WTC11 (cell line): ENCODE results near the gene LGR6. TPM values are rescaled to one million over a fixed set of nuclear protein-coding genes. Genes with fewer than 3 reads are reported as not detected.
A peak's percentile ranks its signal among the peaks of the same experiment; 100 is the strongest.

ENCODE experiments used
- ATAC-seq: fragments of 200-7000 bp; cut with Tn5 transposase; 2 replicates; pipeline ENCODE4 v1.10.0; 2021; ENCODE audit warnings: mild to moderate bottlenecking, moderate library complexity
- CTCF ChIA-PET: fragments of 300-600 bp; sonication (Branson Sonifier 250); formaldehyde crosslinking; loops from one replicate; lab custom pipeline; 2021; ENCODE audit warnings: antibody characterized with exemption; lab: Charles Lee
- POLR2A ChIA-PET: fragments of 350-600 bp; sonication (Branson Sonifier 250); formaldehyde crosslinking; loops from one replicate; lab custom pipeline; 2021; ENCODE audit warnings: antibody characterized with exemption; lab: Charles Lee
- DNase-seq: peaks from one replicate; pipeline ENCODE4 v3.0.0; 2021; ENCODE audit warnings: low spot score
- H3K27ac Mint-ChIP-seq: 2 replicates; pipeline ENCODE4 v1.8.0; 2021; ENCODE audit warnings: mixed read lengths
- H3K27me3 Mint-ChIP-seq: 2 replicates; pipeline ENCODE4 v1.8.0; 2021; ENCODE audit warnings: low read depth, mild to moderate bottlenecking, moderate library complexity, mixed read lengths
- H3K36me3 Mint-ChIP-seq: 2 replicates; pipeline ENCODE4 v1.8.0; 2021; ENCODE audit warnings: mixed read lengths
- H3K4me1 Mint-ChIP-seq: 2 replicates; pipeline ENCODE4 v1.8.0; 2022; ENCODE audit warnings: mixed read lengths
- H3K4me3 Mint-ChIP-seq: 2 replicates; pipeline ENCODE4 v1.8.0; 2021; ENCODE audit warnings: mild to moderate bottlenecking, moderate library complexity, mixed read lengths
- H3K9me3 Mint-ChIP-seq: 2 replicates; pipeline ENCODE4 v1.8.0; 2021; ENCODE audit warnings: mixed read lengths
- ATF1 ChIP-seq: sonication (generic); formaldehyde crosslinking; IDR thresholded peaks from 2 replicates; pipeline ENCODE4 v1.8.1; 2023; ENCODE audit warnings: mild to moderate bottlenecking, moderate library complexity, missing genetic modification reagents
- CBFB ChIP-seq: sonication (generic); formaldehyde crosslinking; IDR thresholded peaks from 2 replicates; pipeline ENCODE4 v1.8.1; 2022; ENCODE audit warnings: mild to moderate bottlenecking, low read depth, missing genetic modification reagents
- CREB1 ChIP-seq: sonication (generic); formaldehyde crosslinking; IDR thresholded peaks from 2 replicates; pipeline ENCODE4 v1.8.0; 2023; ENCODE audit warnings: mild to moderate bottlenecking, missing genetic modification reagents
- EMX1 ChIP-seq: fragments of 250-450 bp; sonication (Bioruptor Pico); IDR thresholded peaks from 2 replicates; pipeline ENCODE4 v1.8.0; 2021; ENCODE audit warnings: mild to moderate bottlenecking
- ESRRA ChIP-seq: sonication (generic); formaldehyde crosslinking; IDR thresholded peaks from 2 replicates; pipeline ENCODE4 v1.8.1; 2022; ENCODE audit warnings: mild to moderate bottlenecking, missing genetic modification reagents, borderline replicate concordance
- IRF2 ChIP-seq: sonication (generic); formaldehyde crosslinking; IDR thresholded peaks from 2 replicates; pipeline ENCODE4 v1.8.0; 2022; ENCODE audit warnings: low read depth, missing genetic modification reagents, borderline replicate concordance
- KAT7 ChIP-seq: sonication (generic); formaldehyde crosslinking; IDR thresholded peaks from 2 replicates; pipeline ENCODE4 v1.8.1; 2023; ENCODE audit warnings: missing genetic modification reagents, mild to moderate bottlenecking, borderline replicate concordance
- SMAD4 ChIP-seq: sonication (generic); formaldehyde crosslinking; IDR thresholded peaks from 2 replicates; pipeline ENCODE4 v1.8.0; 2022; ENCODE audit warnings: mild to moderate bottlenecking, missing genetic modification reagents
- ZBTB21 ChIP-seq: sonication (generic); formaldehyde crosslinking; IDR thresholded peaks from 2 replicates; pipeline ENCODE4 v1.8.1; 2023; ENCODE audit warnings: mild to moderate bottlenecking, missing genetic modification reagents, borderline replicate concordance
- ZNF121 ChIP-seq: sonication (generic); formaldehyde crosslinking; IDR thresholded peaks from 2 replicates; pipeline ENCODE4 v1.8.0; 2023; ENCODE audit warnings: missing genetic modification reagents
- ZNF219 ChIP-seq: sonication (generic); formaldehyde crosslinking; IDR thresholded peaks from 2 replicates; pipeline ENCODE4 v1.8.0; 2023; ENCODE audit warnings: missing genetic modification reagents, mild to moderate bottlenecking, borderline replicate concordance
- ZNF396 ChIP-seq: fragments of 250-450 bp; sonication (Bioruptor Pico); IDR thresholded peaks from 2 replicates; pipeline ENCODE4 v1.8.0; 2021; ENCODE audit warnings: mild to moderate bottlenecking, moderate library complexity, borderline replicate concordance
- ZNF423 ChIP-seq: fragments of 250-450 bp; sonication (Bioruptor Pico); IDR thresholded peaks from 2 replicates; pipeline ENCODE4 v2.1.2; 2022; ENCODE audit warnings: mild to moderate bottlenecking, moderate library complexity
- total RNA-seq: library from RNA; stranded (reverse); gene quantifications from 3 replicates; pipeline ENCODE4 v1.2.3, GENCODE V29; 2021
- TF ChIP-seq, protein P1 (sequence below): sonication (generic); formaldehyde crosslinking; IDR thresholded peaks from 2 replicates; pipeline ENCODE4 v1.8.0; 2023; ENCODE audit warnings: mild to moderate bottlenecking, missing genetic modification reagents
- TF ChIP-seq, protein P2 (sequence below): fragments of 250-450 bp; sonication (Bioruptor Pico); IDR thresholded peaks from 2 replicates; pipeline ENCODE4 v1.9.0; 2021; ENCODE audit warnings: mild to moderate bottlenecking
- TF ChIP-seq, protein P3 (sequence below): sonication (generic); formaldehyde crosslinking; IDR thresholded peaks from 2 replicates; pipeline ENCODE4 v1.8.1; 2023; ENCODE audit warnings: mild to moderate bottlenecking, moderate library complexity, missing genetic modification reagents
- TF ChIP-seq, protein P4 (sequence below): fragments of 200-600 bp; IDR thresholded peaks from 2 replicates; pipeline ENCODE4 v1.8.0; 2022; ENCODE audit warnings: antibody characterized with exemption

LGR6 gene
- total RNA-seq, 1 experiment from 2014 or later = 1.1 TPM

DNA sequence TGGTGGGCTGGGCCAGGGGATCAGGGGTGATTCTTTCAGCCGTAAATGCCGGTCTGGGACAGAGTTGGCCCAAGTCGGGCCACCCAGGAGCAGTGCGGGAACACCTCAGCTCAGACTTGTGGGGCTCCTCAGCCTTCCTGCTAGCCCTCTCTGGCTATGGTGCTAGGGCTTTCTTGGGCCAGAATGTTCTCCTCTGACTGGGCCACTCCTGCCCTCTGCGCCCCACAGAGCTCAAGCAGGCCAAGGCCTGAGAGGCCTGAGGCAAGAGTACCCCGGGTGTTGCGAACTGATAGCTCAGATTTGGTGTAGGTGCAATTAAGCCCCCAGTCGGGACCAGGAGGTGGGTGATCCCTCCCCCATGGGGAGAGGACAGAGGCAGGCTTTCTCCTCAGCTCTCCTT lies 51.8 kb downstream of the LGR6 start:
- no peaks in the 10 kb centered on the region for H3K36me3 Mint-ChIP-seq
- ATAC-seq (no peak), DNase-seq (no peak)
- H3K27ac Mint-ChIP-seq = no peak overlapping the region
- ChIA-PET POLR2A (no interaction called here), CTCF (interaction anchor here (1.0 to 3.0 kb wide), 4 partner anchors 8 to 57 kb away, joined by 4 to 9 read pairs (median 4); partner anchors contain the start of gene LGR6)
- no peak overlapping the region for H3K4me3 Mint-ChIP-seq
- peaks cover 9% of the 10 kb centered on the region for H3K27me3 Mint-ChIP-seq
- H3K4me1 Mint-ChIP-seq = peaks cover 11% of the 10 kb centered on the region
- no peaks in the 10 kb centered on the region for H3K9me3 Mint-ChIP-seq
- TF ChIP-seq ATF1 (CRISPR knock-in tag) (no peak), IRF2 (CRISPR knock-in tag) (no peak), KAT7 (CRISPR knock-in tag) (no peak), EMX1 (CRISPR knock-in tag) (no peak)
- TF ChIP-seq, protein P1, sequence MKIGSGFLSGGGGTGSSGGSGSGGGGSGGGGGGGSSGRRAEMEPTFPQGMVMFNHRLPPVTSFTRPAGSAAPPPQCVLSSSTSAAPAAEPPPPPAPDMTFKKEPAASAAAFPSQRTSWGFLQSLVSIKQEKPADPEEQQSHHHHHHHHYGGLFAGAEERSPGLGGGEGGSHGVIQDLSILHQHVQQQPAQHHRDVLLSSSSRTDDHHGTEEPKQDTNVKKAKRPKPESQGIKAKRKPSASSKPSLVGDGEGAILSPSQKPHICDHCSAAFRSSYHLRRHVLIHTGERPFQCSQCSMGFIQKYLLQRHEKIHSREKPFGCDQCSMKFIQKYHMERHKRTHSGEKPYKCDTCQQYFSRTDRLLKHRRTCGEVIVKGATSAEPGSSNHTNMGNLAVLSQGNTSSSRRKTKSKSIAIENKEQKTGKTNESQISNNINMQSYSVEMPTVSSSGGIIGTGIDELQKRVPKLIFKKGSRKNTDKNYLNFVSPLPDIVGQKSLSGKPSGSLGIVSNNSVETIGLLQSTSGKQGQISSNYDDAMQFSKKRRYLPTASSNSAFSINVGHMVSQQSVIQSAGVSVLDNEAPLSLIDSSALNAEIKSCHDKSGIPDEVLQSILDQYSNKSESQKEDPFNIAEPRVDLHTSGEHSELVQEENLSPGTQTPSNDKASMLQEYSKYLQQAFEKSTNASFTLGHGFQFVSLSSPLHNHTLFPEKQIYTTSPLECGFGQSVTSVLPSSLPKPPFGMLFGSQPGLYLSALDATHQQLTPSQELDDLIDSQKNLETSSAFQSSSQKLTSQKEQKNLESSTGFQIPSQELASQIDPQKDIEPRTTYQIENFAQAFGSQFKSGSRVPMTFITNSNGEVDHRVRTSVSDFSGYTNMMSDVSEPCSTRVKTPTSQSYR = no peak
- TF ChIP-seq, protein P2, sequence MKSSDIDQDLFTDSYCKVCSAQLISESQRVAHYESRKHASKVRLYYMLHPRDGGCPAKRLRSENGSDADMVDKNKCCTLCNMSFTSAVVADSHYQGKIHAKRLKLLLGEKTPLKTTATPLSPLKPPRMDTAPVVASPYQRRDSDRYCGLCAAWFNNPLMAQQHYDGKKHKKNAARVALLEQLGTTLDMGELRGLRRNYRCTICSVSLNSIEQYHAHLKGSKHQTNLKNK (CRISPR knock-in tag) = no peak
- TF ChIP-seq, protein P3, sequence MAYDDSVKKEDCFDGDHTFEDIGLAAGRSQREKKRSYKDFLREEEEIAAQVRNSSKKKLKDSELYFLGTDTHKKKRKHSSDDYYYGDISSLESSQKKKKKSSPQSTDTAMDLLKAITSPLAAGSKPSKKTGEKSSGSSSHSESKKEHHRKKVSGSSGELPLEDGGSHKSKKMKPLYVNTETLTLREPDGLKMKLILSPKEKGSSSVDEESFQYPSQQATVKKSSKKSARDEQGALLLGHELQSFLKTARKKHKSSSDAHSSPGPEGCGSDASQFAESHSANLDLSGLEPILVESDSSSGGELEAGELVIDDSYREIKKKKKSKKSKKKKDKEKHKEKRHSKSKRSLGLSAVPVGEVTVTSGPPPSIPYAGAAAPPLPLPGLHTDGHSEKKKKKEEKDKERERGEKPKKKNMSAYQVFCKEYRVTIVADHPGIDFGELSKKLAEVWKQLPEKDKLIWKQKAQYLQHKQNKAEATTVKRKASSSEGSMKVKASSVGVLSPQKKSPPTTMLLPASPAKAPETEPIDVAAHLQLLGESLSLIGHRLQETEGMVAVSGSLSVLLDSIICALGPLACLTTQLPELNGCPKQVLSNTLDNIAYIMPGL = no peak

DNA sequence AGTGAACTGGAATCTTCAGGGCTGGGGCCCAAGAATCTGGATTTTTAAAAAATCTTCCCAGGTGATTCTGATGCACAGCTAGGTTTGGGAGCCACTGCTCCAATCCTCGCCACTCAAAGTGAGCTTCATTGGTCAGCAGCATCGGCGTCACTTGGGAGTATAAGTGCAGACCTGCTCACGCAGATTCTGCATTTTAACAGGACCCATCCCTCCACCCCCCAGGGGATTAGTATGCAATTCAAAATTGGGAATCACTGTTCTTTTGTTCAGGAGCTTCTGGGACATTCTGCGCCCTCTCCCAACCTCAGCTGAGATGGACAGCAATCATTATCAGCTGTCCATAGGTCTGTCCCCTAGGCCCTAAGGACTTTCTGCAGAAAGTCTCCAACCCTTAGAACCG lies 53.5 kb downstream of the LGR6 start:
- ATAC-seq = no peak
- no peak for TF ChIP-seq ZNF396 (CRISPR knock-in tag)
- TF ChIP-seq CBFB (CRISPR knock-in tag) = no peak
- TF ChIP-seq ATF1 (CRISPR knock-in tag) = no peak
- TF ChIP-seq CREB1 (CRISPR knock-in tag) = no peak
- peaks cover 9% of the 10 kb centered on the region for H3K27me3 Mint-ChIP-seq
- POLR2A ChIA-PET = no interaction called here
- H3K4me1 Mint-ChIP-seq = peaks cover 11% of the 10 kb centered on the region
- H3K27ac Mint-ChIP-seq = no peak overlapping the region
- no peaks in the 10 kb centered on the region for H3K36me3 Mint-ChIP-seq
- no peak overlapping the region for H3K4me3 Mint-ChIP-seq
- CTCF ChIA-PET = interaction anchor here (1.6 to 1.9 kb wide), 3 partner anchors 10 to 68 kb away, joined by 4 to 12 read pairs (median 7); partner anchors contain the start of gene LGR6
- DNase-seq = no peak
- H3K9me3 Mint-ChIP-seq = no peaks in the 10 kb centered on the region

DNA sequence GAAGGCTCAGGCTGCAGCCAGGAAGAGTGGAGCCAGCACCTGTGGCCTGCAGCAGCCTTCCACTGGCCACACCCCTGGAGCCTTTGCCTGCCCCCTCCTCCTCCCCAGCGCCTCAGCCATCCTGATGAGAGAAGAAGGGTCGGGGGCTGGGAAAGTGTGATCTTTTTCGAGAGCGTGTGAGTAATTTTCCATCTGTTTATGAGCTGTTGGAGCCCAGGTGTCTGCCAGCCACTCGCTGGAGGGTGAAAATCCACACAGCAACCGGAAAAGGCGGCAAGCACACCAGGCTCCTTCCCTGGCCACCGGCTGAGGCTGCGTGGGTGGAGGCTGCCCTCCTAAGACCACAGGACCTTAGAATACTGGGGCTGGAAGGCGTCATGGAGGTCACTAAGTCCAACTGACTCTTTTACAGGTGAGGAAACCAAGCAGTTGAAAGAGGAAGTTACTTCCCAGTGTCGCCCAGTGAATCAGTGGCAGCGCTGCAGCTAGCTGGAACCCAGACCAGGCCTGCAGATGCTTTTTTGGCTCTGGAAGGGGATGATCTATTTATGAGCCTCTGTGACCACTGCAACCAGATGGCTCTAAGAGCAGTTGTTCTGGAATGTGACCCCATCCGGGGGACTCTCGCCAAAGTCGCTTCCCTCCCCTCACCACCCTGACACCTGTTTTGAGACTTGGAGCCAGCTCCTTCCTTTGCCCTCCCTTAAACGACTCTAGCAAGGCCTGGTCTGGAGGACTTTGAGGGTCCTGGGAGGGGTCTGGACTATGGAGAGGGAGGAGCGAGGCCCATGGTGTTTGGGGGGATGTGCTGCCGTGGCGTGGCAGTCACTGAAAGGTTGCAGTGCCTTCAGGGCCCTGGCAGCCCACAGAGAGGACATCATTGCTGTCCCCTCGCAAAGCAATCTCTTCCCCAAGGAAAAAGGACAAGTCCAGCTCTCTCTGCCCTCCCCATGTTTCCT lies 54.5 kb downstream of the LGR6 start:
- CTCF ChIA-PET = interaction anchor here (0.6 to 1.9 kb wide), 7 partner anchors 11 to 324 kb away, joined by 3 to 12 read pairs (median 4); partner anchors contain the start of gene LGR6
- no peak overlapping the region for H3K4me3 Mint-ChIP-seq
- POLR2A ChIA-PET = no interaction called here
- peak; percentile 82 for ATAC-seq
- peaks cover 11% of the 10 kb centered on the region for H3K4me1 Mint-ChIP-seq
- no peak overlapping the region for H3K27ac Mint-ChIP-seq
- H3K9me3 Mint-ChIP-seq = no peaks in the 10 kb centered on the region
- no peaks in the 10 kb centered on the region for H3K36me3 Mint-ChIP-seq
- DNase-seq = no peak
- TF ChIP-seq ZBTB21 (no peak), ZNF219 (CRISPR knock-in tag) (no peak), ZNF121 (no peak), ZNF423 (CRISPR knock-in tag) (no peak), ESRRA (CRISPR knock-in tag) (no peak), SMAD4 (no peak), CBFB (CRISPR knock-in tag) (no peak)
- TF ChIP-seq, protein P1 = no peak
- TF ChIP-seq, protein P4, sequence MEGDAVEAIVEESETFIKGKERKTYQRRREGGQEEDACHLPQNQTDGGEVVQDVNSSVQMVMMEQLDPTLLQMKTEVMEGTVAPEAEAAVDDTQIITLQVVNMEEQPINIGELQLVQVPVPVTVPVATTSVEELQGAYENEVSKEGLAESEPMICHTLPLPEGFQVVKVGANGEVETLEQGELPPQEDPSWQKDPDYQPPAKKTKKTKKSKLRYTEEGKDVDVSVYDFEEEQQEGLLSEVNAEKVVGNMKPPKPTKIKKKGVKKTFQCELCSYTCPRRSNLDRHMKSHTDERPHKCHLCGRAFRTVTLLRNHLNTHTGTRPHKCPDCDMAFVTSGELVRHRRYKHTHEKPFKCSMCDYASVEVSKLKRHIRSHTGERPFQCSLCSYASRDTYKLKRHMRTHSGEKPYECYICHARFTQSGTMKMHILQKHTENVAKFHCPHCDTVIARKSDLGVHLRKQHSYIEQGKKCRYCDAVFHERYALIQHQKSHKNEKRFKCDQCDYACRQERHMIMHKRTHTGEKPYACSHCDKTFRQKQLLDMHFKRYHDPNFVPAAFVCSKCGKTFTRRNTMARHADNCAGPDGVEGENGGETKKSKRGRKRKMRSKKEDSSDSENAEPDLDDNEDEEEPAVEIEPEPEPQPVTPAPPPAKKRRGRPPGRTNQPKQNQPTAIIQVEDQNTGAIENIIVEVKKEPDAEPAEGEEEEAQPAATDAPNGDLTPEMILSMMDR = no peak
- peaks cover 6% of the 10 kb centered on the region for H3K27me3 Mint-ChIP-seq
